GM12878 (cell line): ENCODE data around the gene LRRFIP2. TPM values are rescaled to one million over a fixed set of nuclear protein-coding genes. Genes with fewer than 3 reads are reported as not detected.

ENCODE experiments used
- ATAC-seq: fragments of 200-7000 bp; cut with Tn5 transposase; 3 replicates; pipeline ENCODE4 v1.9.1; 2020; ENCODE audit warnings: mild to moderate bottlenecking, moderate library complexity
- BruUV-seq: library from RNA; stranded (reverse); fragments of 400-500 nt; replicated peaks from 2 replicates; lab custom pipeline; 2021; lab: Mats Ljungman, UMichigan
- CTCF ChIA-PET: fragments of 300-600 bp; sonication (Branson Sonifier 250); formaldehyde crosslinking; extraction: SDS; loops from one replicate; lab custom pipeline; 2021; ENCODE audit warnings: inconsistent platforms; lab: Yijun Ruan, JAX
- POLR2A ChIA-PET: fragments of 350-600 bp; formaldehyde crosslinking; extraction: SDS; loops from one replicate; lab custom pipeline; 2021; ENCODE audit warnings: inconsistent platforms; lab: Charles Lee
- RAD21 ChIA-PET: fragments of 300-600 bp; sonication (Branson Sonifier 250); formaldehyde crosslinking; loops from one replicate; lab custom pipeline; 2023; ENCODE audit warnings: antibody characterized with exemption; ENCODE audit not compliant: unreplicated experiment; lab: Charles Lee
- SMC1A ChIA-PET: fragments of 300-600 bp; sonication (Branson Sonifier 250); formaldehyde crosslinking; loops from one replicate; lab custom pipeline; 2023; ENCODE audit not compliant: unreplicated experiment, uncharacterized antibody; lab: Charles Lee
- DNase-seq: peaks from one replicate; pipeline ENCODE4 v3.0.0-alpha.2; 2011; ENCODE audit warnings: low read depth, low spot score
- FAIRE-seq: peaks from 3 replicates; lab custom pipeline; 2011; peaks lifted over from hg19 to GRCh38; lab: Jason Lieb, UNC
- H2AFZ ChIP-seq: 2 replicates; pipeline ENCODE4 v1.6.0; 2011; ENCODE audit warnings: low read depth, low read length, control low read depth; ENCODE audit not compliant: control insufficient read depth
- H3K27ac ChIP-seq: 2 replicates; pipeline ENCODE4 v1.5.1; 2011; ENCODE audit warnings: control low read depth; ENCODE audit not compliant: control insufficient read depth, insufficient read depth
- H3K27me3 ChIP-seq, 2 experiments: replicated peaks in 1 of 2; 2 replicates each; pipeline versions ENCODE4 v1.6.0 to v1.6.1; 2011; ENCODE audit warnings: low read length in 1 of 2; ENCODE audit not compliant: control insufficient read depth in 2 of 2, insufficient read depth in 2 of 2
- H3K36me3 ChIP-seq, 2 experiments: 2 replicates each; pipeline ENCODE4 v1.5.1; 2011; ENCODE audit warnings: low read length in 1 of 2; ENCODE audit not compliant: control insufficient read depth in 2 of 2, insufficient read depth in 2 of 2
- H3K4me1 ChIP-seq: 2 replicates; pipeline ENCODE4 v1.6.1; 2011; ENCODE audit warnings: mild to moderate bottlenecking, low read length, moderate library complexity, mixed read lengths; ENCODE audit not compliant: control insufficient read depth, insufficient read depth
- H3K4me2 ChIP-seq: 2 replicates; pipeline ENCODE4 v1.6.0; 2011; ENCODE audit warnings: control low read depth; ENCODE audit not compliant: control insufficient read depth, insufficient read depth
- H3K4me3 ChIP-seq: fragments of 200-600 bp; sonication (generic); 2 replicates; pipeline ENCODE4 v1.5.1; 2016
- H3K79me2 ChIP-seq: 2 replicates; pipeline ENCODE4 v1.6.0; 2011; ENCODE audit warnings: low read length; ENCODE audit not compliant: control insufficient read depth, insufficient read depth
- H3K9ac ChIP-seq: 2 replicates; pipeline ENCODE4 v1.8.0; 2011; ENCODE audit warnings: low read length, control low read depth, mixed read lengths; ENCODE audit not compliant: control insufficient read depth, insufficient read depth
- H3K9me3 ChIP-seq: replicated peaks from 3 replicates; pipeline ENCODE4 v1.5.1; 2011; ENCODE audit warnings: mild to moderate bottlenecking, low read length; ENCODE audit not compliant: control insufficient read depth, insufficient read depth
- H4K20me1 ChIP-seq: 2 replicates; pipeline ENCODE4 v1.6.0; 2011; ENCODE audit not compliant: control insufficient read depth, insufficient read depth
- BACH1 ChIP-seq: fragments of 450-650 bp; IDR thresholded peaks from 2 replicates; pipeline ENCODE4 v1.6.1; 2017; ENCODE audit warnings: mild to moderate bottlenecking, borderline replicate concordance
- CBFB ChIP-seq: IDR thresholded peaks from 2 replicates; pipeline ENCODE4 v1.6.1; 2016; ENCODE audit warnings: antibody characterized with exemption, low read depth
- CHD2 ChIP-seq: IDR thresholded peaks from 2 replicates; pipeline ENCODE4 v1.6.1; 2011; ENCODE audit warnings: low read depth, low read length, improper control_type of control experiment, borderline replicate concordance
- MTA2 ChIP-seq: fragments of 450-650 bp; IDR thresholded peaks from 2 replicates; pipeline ENCODE4 v1.6.1; 2016; ENCODE audit warnings: low read depth, mild to moderate bottlenecking, moderate library complexity
- RFX5 ChIP-seq: IDR thresholded peaks from 2 replicates; pipeline ENCODE4 v1.6.1; 2011; ENCODE audit warnings: low read depth, low read length, improper control_type of control experiment
- SRF ChIP-seq, 2 experiments: IDR thresholded peaks; 2 replicates each; pipeline ENCODE4 v1.6.1; 2011; ENCODE audit warnings: low read depth in 2 of 2, low read length in 2 of 2, mild to moderate bottlenecking in 1 of 2, moderate library complexity in 1 of 2
- TCF7 ChIP-seq: IDR thresholded peaks from 2 replicates; pipeline ENCODE4 v1.6.1; 2014; ENCODE audit warnings: antibody characterized with exemption, borderline replicate concordance
- YBX1 ChIP-seq: fragments of 450-650 bp; IDR thresholded peaks from 2 replicates; pipeline ENCODE4 v1.6.1; 2016; ENCODE audit warnings: antibody characterized with exemption
- ZNF592 ChIP-seq: fragments of 450-650 bp; IDR thresholded peaks from 2 replicates; pipeline ENCODE4 v1.6.1; 2017; ENCODE audit warnings: mild to moderate bottlenecking, moderate library complexity
- ZZZ3 ChIP-seq: IDR thresholded peaks from 2 replicates; pipeline ENCODE4 v1.6.1; 2011; ENCODE audit warnings: low read depth; ENCODE audit not compliant: control insufficient read depth, insufficient read length
- WGBS: methylation state at CpG from one replicate; pipeline ENCODE4 v1.1.6; 2016; ENCODE audit warnings: low lambda C conversion rate; ENCODE audit not compliant: insufficient replicate concordance, insufficient coverage; ENCODE audit errors: missing lambda C conversion rate; 5-methylcytosine and 5-hydroxymethylcytosine counted together
- in situ Hi-C: fragments of 300-500 bp; cut with MboI; formaldehyde crosslinking; loops from 9 replicates; pipeline ENCODE4 v1.14.3; 2018; ENCODE audit warnings: mixed read lengths
- intact Hi-C: fragments of 100-400 bp; cut with micrococcal nuclease; formaldehyde crosslinking; loops from one replicate; pipeline ENCODE4 v1.14.2; 2022; ENCODE audit not compliant: unreplicated experiment
- polyA plus RNA-seq, 11 experiments: library from polyadenylated mRNA; depleted of rRNA in 4 of 11; unstranded in 6 of 11; stranded (reverse) in 5 of 11; fragments of >200 nt; fragmentation: Nextera tagmentation in 4 of 11; fragmentation: Illumina TruSeq in 1 of 11; extraction: Ambion mirVana in 4 of 11; extraction: Trizol in 1 of 11; gene quantifications; 1 replicate in 1 of 11; 2 replicates in 10 of 11; pipeline versions ENCODE4 v1.2.1 to v1.2.3, GENCODE V29; 2011 to 2016; ENCODE audit warnings: inconsistent platforms in 2 of 11, missing spikeins in 2 of 11, low read depth in 1 of 11
- total RNA-seq, 4 experiments: library from RNA; depleted of rRNA in 3 of 4; stranded (reverse); fragments of >200 nt in 3 of 4; fragmentation: Illumina TruSeq in 1 of 4; extraction: Trizol in 1 of 4; gene quantifications; 2 replicates each; pipeline versions ENCODE4 v1.2.1 to v1.2.3, GENCODE V29; 2013 to 2021
- TF ChIP-seq, protein P1 (sequence below): fragments of 450-650 bp; formaldehyde crosslinking; IDR thresholded peaks from 2 replicates; pipeline ENCODE4 v1.5.0; 2022; ENCODE audit warnings: mild to moderate bottlenecking, missing genetic modification characterization

LRRFIP2 gene
- total and polyA plus RNA-seq, 10 of the 15 experiments (the other 5 are each of a cell fraction or from before 2014, with no cell fraction given): 9.7 to 46.9 (median 38.1) TPM

GRCh38 chr3:37054370-37054769 lies 120.0 kb downstream of the LRRFIP2 start (continued):
- TF ChIP-seq ZZZ3: no peak
- no peak for TF ChIP-seq RFX5
- peak; percentile 58; the same call in 1 of the 2 replicates for TF ChIP-seq BACH1
- TF ChIP-seq YBX1: no peak

- no peak for TF ChIP-seq MTA2
- no peak for TF ChIP-seq TCF7
- TF ChIP-seq SRF (IDR thresholded peaks at IDR 0.05; ENCODE audit: low read depth in 2 of 2, low read length in 2 of 2): no peak
- no peak for TF ChIP-seq CBFB
- no peak for TF ChIP-seq ZNF592
- no peak for TF ChIP-seq CHD2
- TF ChIP-seq, protein P1, sequence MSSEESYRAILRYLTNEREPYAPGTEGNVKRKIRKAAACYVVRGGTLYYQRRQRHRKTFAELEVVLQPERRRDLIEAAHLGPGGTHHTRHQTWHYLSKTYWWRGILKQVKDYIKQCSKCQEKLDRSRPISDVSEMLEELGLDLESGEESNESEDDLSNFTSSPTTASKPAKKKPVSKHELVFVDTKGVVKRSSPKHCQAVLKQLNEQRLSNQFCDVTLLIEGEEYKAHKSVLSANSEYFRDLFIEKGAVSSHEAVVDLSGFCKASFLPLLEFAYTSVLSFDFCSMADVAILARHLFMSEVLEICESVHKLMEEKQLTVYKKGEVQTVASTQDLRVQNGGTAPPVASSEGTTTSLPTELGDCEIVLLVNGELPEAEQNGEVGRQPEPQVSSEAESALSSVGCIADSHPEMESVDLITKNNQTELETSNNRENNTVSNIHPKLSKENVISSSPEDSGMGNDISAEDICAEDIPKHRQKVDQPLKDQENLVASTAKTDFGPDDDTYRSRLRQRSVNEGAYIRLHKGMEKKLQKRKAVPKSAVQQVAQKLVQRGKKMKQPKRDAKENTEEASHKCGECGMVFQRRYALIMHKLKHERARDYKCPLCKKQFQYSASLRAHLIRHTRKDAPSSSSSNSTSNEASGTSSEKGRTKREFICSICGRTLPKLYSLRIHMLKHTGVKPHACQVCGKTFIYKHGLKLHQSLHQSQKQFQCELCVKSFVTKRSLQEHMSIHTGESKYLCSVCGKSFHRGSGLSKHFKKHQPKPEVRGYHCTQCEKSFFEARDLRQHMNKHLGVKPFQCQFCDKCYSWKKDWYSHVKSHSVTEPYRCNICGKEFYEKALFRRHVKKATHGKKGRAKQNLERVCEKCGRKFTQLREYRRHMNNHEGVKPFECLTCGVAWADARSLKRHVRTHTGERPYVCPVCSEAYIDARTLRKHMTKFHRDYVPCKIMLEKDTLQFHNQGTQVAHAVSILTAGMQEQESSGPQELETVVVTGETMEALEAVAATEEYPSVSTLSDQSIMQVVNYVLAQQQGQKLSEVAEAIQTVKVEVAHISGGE: no peak
- TF ChIP-seq, all 136 proteins: peak for 0
- in situ Hi-C loops (no loop called here), intact Hi-C loops (no loop called here)
- ATAC-seq (0 out of 3 replicates have a peak, but pooled peaks have one; percentile 16), DNase-seq (no peak), FAIRE-seq (no peak)
- Histone ChIP-seq H3K9ac (no peak overlapping the region), H3K79me2 (no peaks in the 10 kb centered on the region), H3K4me1 (no peaks in the 10 kb centered on the region), H2AFZ (no peak overlapping the region), H3K27me3 (no peaks in the 10 kb centered on the region), H3K4me2 (no peak overlapping the region), H3K36me3 (peaks cover 11 to 35% of the 10 kb centered on the region in 2 experiments), H3K9me3 (no peaks in the 10 kb centered on the region), H4K20me1 (no peaks in the 10 kb centered on the region), H3K27ac (no peak overlapping the region), H3K4me3 (no peak overlapping the region)
- no TSS peak for BruUV-seq
- POLR2A ChIA-PET: interaction anchor here (0.9 kb wide), 1 partner anchor 160 kb away, joined by 3 read pairs; no protein-coding TSS in a partner anchor
- RAD21 ChIA-PET: interaction anchor here (2.3 kb wide), 1 partner anchor 29 kb away, joined by 10 read pairs; no protein-coding TSS in a partner anchor
- CTCF ChIA-PET: no interaction called here
- SMC1A ChIA-PET: interaction anchor here (0.6 to 2.6 kb wide), 10 partner anchors 10 to 1389 kb away, joined by 3 to 14 read pairs (median 4); partner anchors contain the start of genes EPM2AIP1 and MLH1
- WGBS: 97% methylated on average over 2 of the region's 2 CpGs
These were observed 120.6 kb downstream of the LRRFIP2 start for GRCh38 chr3:37053753-37054152.
